ENCODE results near the gene PHOX2A.

GRCh38 chr11:72218251-72218745, 25.7 kb downstream of the PHOX2A start:
- TF ChIP-seq POLR2AphosphoS5 (IDR thresholded peaks at IDR 0.05; ENCODE audit: borderline replicate concordance, low read depth, low read length) (no peak), EZH2 (IDR thresholded peaks at IDR 0.05) (no peak)
